Stimulated activated CD8-positive, alpha-beta memory T cell treated with anti-CD3 and anti-CD28 coated beads, Interleukin-7, amount 100 ng/mL, for 48 hours (primary cell): ENCODE data around the gene ZMIZ1.

ENCODE experiments used
- DNase-seq, 2 donors: peaks; one replicate each; pipeline ENCODE4 v3.0.0-alpha.2; 2020; ENCODE audit warnings: low read depth in 1 of 2; ENCODE audit errors: extremely low read depth in 1 of 2

Gene ZMIZ1

DNA sequence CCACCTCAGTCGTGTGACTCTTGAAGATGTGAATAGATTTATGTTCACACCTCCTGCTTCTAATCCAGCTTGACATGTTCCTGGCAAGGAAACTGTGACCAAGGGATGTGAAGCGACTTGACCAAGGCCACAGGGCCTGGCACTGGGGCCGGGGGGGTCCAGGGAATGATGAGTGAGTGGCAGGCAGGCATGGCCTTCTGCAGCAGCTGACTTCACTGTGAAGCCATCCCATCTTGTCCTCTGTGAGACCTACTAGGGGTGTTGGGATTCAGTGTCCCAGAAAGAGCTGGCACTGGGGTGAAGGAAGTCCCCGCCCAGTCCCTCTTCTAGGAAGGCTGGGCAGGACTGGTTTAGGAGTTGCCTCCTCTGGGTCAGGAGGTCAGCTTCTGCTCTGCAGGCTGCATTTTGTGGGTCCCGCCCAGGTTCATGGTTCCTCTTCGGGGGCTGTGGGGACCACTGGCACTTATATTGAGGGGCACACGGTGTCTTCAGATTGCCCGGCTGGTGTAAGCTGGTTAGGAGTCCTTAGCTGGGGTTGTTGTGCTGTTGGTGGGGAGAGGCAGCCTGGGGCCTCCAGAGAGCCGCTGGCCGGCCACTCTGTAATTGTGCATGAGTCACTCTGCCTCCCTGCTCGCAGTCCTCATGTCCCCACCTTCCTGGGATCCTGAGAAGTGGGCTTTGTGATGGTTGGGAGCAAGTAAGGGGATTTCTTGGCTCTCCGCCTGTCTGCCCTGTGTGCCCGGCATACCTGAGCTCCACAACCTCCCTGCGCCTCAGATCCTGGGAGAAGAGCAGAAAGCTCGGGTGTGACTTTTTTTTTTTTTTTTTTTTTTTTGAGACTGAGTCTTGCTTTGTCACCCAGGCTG lies 11.0 kb downstream of the ZMIZ1 start:
- no peak for DNase-seq

DNA sequence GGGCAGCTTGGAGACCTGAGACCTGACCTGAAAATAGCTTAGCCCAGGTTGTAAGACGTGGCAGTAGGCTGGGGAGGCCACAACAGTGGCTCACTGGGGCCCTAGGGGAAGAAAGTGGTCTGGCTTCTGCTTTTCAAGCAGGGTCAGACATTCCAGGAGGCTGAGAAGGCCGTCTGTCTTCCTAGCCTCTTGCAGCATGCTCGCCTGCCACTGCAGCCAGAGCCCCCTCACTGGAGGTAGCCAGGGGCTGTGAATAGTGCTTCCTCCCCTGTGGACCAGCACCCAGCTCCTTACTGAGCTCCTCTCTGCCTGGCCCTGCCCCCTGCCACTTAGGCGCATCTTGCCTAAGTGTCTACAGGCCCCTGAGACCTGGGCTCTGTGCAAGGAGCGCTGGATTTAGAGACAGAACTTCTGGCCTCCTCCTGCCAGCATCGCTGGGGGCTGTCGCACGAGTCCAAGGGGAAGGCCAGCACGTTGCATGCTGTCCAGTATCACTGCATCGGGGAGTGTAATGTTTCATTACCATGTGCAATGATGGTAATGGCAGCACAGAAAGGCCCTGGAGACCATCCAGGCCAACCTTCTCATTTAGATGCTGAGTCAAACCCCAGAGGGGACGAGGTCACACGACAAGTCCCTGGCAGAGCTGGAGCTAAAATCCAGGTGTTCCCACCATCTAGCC lies 12.7 kb downstream of the ZMIZ1 start:
- no peak for DNase-seq

DNA sequence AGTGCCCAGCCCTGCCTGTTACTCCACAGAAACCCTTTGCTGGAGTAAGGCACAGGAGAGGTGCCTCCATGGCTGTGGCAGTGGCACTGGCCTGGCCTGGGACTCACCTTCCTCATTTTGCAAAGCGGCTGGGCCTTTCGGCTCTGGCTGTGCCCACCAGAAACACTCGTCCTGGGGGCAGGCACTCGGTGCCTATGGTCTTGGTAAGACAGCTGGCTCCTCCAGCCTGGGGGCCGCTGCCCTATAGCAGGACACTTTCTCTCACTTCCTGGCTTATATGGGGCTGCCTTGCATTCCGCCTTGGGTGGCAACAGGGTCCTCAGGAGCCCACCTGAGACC lies 13.2 kb downstream of the ZMIZ1 start:
- no peak for DNase-seq

DNA sequence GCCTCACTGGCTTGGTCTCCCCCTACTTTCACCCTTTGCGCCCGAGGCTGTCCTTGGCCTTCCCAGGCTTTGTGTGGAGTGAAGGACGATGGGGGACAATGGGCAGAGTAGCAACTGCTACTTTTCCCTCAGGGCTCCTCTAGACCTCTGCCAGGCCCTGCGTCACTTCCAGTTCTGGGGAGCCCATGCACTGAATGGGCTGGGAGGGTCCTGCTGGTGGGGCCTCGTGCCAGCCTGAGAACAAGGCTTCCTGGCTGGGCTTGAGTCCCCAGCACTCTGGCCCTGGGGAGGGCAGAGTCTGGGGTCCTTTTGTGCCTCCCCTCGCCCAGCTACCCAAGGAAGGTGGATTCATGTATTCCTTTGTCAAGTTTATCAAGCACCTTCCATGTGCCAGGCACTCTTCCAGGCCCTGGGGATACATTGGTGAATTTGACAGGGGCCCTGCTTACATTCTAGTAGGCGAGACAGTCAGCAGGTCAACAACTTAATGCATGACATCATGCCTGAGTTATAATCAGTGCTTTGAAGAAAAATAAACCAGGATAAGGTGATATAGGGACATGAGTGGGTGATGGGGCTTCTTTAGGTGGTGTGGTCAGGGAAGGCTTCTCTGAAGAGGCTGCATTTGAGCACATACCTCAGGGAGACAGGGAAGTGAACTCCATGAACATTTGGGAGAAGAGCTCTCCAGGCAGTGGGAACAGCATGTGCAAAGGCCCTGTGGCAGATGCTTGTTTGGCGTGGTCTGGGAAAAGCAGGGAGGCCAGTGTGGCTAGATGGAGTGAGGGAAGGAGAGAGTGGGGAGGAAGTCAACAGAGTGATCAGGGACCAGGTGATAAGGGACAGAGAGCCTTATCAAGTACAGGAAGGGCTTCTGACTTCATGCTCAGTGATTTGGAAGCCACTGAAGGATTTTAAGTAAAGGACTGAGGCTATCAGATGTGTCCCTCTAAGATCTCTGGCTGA lies 14.1 kb downstream of the ZMIZ1 start:
- DNase-seq = no peak

DNA sequence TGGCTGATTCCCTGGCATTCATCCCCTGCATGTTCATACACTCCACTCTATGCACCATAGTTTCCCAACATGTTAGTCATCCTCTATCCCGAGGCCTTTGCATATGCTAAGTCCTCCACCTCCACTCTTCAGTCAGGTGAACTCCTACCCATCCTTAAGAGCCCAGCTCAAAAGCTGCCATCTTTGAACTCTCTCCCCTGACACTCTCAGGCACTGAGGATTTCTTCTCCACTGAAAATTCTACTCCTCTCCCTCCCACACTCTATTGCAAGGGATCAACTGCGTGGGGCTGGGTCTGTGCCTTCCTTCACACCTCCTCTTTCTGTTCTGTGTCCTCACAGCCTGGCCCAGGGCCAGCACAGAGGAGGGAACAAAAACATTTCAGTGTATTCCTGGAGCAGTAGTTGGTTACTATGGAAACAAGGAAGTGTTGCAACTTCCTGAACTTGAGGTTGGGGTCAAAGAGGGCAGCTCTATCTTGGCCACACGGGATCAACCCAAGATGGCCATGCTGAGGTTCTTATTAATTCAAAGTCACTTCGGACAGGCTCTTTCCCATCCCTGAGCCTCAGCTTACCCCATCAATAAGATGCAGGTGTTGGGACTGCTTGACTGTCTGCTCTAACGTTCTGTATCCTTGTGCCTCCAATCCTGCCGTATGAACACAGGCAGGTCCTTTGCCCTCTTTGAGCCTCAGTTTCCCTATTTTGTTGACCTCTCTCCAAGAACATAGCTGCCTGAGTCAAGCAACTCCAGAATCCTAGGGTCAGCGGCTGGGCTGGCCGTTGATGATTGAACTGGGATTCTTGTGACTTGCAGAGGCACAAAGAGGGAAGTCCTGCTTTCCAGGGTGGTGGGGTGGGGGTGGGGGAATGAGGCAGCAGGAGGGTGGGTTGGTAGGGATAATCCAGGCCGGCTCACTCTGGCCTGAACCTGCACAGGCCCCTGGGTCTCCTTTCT lies 15.5 kb downstream of the ZMIZ1 start:
- no peak for DNase-seq

DNA sequence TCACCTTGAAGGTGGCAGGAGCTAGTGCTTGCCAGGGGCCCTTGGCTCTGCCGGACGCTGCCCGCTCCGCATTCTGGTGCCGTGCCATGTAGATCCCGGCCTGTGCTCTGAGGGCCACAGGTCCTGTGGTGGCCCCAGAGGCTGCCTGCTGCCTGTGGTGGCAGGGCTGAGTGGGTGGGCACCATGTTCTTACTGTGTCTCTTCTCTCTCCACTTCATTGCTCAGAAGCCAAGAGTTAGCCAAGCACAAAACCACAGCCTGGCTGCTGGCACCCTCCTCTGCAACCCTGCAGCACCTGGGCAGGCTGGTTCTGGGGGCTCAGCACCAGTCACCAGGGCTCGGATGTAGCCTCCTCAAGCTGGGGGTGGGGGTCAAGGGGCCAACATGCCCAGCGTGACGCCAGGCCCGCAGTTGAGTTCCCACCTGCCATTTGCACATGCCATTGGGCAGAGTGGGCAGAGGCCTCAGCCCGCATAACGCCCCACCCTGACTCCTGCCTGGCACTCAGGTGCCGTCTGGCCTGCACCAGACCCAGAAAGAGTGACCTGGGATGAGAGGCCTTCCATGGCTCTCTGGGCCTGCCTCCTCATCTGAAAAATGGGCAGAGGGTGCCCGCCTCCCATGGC lies 16.3 kb downstream of the ZMIZ1 start:
- no peak for DNase-seq

DNA sequence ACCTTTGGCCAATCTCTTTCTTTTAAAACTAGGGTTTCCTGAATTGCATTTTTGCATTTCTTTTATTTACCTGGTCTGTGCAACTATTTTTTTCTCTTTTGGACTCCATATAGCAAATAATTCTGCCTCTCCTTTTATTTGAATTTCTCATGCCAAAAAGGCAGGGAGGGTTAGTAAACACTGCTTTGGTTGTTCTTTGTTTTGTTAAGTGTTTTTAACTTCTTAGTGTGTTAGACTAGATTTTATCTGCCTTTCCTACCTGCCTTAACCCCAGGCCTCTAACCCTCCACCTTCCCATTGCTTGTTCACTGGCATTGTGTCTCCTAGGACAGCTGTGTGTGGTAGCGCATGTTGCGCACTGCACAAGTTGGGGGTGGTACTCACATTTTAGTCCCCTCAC lies 18.1 kb downstream of the ZMIZ1 start:
- no peak for DNase-seq

DNA sequence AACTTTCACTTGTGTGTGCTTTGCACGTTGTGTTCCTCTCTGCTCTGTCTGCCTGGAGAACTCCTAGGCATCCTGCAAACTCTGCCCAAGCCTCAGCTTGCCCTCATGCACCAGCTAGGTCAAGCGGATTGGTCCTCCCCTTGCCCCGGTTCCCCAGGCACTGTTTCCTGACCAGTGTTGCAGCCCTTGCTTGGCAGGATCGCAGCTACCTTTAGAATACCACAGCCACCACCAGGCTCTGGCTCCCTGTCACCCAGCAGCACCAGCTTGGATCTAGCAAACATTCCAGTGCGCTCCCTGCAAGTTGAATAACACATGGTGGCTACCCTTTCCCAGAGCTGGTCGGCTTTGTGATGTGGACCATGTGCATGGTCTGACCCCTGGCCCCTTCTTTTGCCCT lies 19.0 kb downstream of the ZMIZ1 start:
- no peak for DNase-seq

DNA sequence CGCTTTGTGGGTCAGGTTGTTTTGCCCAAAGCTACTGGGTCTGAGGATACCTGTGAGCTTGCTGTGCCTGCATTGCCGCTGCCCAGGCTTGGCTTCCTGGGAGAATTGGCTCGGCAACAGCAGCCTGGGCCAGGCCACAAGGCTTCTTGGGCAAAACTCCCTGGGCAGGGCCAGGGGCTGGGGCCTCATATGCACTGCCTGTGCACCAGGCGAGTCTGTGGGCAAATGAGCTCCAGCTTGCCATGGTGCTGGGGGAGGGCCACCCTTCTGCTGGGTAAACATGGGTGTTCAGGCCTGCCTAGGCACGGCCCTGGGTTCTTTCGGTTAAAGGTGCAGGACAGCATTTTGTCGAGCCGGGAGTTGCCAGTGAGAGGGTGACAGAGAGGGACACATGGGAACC lies 19.4 kb downstream of the ZMIZ1 start:
- no peak for DNase-seq

DNA sequence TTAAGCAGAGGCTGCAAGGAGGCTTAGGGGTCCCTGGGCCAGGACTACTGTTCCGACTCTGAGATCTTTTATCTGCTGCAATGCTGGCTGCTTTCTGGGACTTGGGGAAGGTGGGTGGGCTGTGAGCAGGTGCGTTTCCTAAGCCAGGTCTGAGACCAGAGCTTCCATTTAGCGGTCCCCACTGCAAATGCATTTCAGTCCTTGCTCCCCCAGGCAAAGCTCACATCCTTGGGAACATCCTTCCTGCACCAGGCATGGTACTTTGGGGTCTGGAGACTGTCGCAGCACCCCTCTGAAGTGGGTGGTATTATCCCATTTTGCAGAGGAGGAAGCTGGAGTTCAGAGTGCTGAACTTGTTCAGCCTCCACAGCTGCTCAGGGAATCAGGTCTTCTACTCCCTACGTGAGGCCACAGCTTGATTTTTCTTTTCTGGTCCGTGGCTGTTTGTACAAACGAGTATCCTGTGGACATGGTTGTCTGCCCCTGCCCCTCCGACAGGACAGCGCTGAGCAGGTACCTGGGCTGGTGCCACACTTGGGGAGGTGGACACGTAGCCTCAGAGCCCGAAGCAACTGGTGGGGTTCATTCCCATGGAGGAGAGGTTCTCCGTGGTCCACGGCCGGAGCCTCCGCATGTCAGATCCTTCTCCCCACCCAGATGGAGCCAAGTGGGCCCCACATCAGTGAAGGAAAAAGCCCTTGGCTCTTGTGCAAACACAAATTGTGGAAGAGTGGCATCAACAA lies 20.0 kb downstream of the ZMIZ1 start:
- no peak for DNase-seq

DNA sequence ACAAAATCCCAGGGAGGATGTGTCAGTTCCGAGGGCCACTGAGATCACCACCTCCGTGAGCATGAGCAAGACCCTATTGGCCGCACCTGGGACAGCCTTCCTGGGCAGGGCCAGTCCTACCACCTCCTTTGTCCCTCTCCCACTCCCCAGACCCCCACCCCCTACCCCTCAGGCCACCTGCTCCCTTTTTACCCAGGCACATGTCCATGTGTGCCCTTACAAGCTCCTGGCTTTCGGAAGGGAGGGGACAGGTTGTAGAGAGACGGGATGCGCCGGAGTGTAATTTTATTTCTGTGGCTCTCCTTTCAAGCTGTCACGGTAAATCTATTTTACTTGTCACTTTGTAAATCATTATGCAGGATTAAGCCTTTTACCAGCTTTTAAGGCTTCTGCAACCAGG lies 20.9 kb downstream of the ZMIZ1 start:
- no peak for DNase-seq

DNA sequence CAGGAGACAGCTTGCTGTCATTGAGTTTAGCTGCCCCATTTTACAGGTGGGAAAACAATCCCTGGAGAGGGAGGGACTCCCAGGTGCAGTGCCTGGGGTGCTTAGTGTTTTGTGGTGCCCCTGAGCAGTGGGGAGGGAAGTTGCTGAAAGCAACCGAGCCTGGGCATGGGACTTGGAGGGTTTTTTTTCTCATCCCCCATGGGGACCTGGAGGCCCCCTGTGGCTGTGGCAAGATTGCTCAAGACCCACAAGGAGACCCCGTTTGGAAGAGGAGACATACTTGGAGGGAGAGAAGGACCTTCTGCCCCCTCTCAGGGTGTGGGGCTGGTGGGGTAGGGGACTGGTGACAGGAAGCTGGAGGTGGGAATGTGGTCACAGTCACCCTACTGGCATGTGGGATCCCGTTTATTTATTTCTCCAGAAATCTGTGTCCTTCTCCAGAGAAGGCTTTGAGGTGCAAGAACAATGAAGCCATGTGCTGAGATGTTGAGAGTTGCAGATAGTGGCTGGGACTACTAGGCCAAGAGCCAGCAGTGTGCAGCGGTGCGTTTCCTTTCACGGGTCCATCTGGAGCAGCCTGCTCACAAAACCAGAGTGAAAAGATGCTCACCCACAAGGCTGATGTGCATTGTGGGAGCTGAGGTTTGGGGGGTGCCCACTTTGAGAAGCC lies 21.5 kb downstream of the ZMIZ1 start:
- no peak for DNase-seq

DNA sequence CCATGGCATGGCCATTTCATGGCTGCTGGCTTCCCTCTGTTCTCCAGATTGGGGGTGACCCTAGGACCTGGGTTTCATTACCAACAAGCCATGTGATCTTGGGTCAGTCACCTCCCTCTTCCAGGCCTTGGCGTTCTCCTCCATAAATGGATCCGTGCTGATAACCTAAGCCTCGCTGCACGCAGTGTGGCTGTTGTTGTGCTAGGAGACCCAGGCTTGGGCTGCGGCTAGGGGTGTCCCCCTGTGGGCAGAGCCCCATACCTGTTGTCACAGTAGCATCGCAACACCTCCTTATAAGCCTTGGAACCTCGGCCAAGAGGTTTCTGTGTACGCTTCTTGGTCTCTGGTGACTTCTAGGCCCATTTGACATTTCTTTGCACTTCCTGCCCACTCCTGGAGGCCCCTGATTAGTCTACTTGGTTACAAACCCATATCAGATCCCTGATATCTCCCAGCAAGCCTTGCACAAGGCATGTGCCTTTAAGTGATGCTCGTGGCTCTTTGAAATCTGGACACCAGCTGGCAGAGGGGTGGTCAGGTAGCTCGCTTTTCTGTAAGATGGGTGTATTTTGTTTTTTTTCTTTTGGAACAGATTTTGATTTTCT lies 23.6 kb downstream of the ZMIZ1 start:
- no peak for DNase-seq

DNA sequence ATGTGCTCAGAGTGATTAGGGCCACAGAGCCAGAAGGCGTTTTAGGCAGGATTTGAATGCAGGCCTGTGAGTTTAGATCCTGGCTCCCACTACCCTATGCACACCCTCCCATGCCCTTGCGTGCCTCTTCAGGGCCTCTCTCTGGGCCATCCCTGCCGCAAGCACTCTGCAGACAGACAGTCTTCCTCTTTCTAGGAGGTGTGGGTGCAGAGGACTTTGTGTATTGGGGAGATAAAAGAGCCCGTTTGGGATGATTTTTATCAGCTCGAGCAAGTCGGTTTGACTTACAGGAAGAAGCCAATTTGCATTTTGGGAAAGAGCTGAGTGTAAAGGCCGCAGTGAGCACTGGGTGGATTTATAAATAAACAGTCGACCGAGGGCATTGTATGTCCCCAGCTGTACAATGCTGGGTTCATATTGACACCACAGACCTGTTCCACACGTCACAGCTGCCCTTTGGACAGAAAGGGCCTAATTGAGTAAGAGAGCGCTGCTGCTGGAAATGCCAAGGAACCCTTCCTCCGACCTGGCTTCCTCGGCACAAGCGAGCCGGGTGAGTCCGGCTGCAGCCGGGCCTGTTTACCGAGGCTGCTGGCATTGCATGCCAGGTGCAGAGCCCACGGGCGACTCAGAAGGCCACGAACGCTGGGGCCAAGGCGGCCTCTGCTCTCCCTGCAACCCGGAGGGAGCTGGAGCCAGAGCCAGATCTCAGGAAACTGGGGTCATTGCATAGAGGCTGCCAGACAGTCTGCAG lies 25.1 kb downstream of the ZMIZ1 start:
- no peak for DNase-seq

DNA sequence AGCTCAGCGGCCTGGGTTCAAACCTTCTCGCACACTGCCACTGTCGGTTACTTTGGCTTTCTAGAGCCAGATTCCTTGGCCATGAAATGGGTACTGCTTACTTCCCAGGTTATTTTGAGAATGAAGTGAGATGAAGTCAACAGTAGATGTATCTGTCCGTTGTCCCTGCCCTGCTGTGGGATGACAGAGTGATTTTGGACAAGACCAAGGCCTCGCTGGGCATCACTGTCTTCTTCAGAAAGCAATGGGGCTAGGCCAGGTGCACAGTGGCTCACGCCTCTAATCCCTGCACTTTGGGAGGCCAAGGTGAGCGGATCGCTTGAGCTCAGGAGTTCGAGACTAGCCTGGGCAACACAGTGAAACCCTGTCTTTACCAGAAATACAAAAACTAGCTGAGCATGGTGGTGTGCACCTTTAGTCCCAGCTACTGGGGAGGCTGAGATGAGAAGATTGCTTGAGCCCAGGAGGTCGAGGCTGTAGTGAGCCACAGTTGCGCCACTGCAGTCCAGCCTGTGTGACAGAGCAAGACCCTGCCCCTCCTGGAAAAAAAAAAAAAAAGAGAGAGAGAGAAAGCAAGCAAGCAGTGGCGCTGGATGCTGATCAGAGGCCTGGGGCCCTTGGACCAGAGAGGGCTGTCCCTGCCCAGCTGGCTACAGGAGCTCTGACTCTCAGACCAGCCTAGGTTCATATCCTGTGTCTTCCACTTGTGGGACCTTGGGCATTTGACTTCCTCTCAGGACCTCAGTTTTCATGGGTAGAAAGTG lies 25.8 kb downstream of the ZMIZ1 start:
- no peak for DNase-seq

DNA sequence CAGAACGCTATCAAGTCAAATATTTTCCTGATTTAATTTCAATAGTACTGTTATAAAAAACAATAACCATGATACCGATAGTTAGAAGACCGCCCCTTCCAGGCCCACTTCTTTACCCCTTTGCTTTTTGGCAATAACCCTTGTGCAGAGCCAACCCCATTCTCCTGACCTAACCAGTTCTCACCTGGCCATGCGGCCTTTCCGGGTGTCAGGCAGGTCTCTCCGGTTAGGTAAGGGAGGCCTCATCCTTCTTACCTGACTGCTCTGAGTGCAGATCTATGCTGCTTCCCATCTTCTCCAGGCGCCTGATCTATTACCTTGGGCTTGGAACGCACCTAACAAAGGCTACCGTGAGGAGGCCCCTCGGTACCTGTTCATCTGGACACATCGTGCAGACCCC lies 26.6 kb downstream of the ZMIZ1 start:
- DNase-seq = no peak

DNA sequence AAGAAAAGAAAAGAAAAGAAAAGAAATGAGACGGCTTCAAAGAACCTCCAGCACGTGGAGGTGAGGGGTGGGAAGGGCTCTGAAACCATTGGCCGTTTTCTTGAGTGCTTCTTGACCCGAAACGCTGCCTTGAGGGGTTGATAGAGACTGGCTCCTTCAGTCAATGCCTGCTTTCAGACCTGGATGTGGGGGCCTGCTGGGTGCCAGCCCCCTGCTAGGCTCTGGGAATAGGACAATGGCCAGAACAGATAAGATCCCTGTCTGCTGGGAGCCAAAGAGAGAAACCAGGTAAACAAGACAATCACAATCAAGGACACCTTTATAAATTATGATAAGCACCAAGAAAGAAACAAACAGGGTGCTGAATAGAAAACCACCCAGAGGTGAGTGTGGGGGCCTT lies 27.7 kb downstream of the ZMIZ1 start:
- DNase-seq = no peak
